Gastrocnemius medialis (tissue), 4 donors: ENCODE data around the gene RHEB.

ENCODE experiments used
- CTCF ChIP-seq, 5 experiments: fragments of 450-650 bp in 3 of 5; fragments of 200-600 bp in 2 of 5; sonication (generic) in 2 of 5; IDR thresholded peaks in 4 of 5; conservative IDR thresholded peaks in 1 of 5; 1 replicate in 4 of 5; 2 replicates in 1 of 5; pipeline ENCODE4 v1.5.1; 2016 to 2019; ENCODE audit warnings: antibody characterized with exemption in 5 of 5, mild to moderate bottlenecking in 3 of 5, moderate library complexity in 3 of 5
- POLR2A ChIP-seq, 2 donors: fragments of 450-650 bp; IDR thresholded peaks; one replicate each; pipeline ENCODE4 v1.6.1; 2017; ENCODE audit warnings: antibody characterized with exemption in 2 of 2, mild to moderate bottlenecking in 2 of 2, moderate library complexity in 2 of 2

DNA sequence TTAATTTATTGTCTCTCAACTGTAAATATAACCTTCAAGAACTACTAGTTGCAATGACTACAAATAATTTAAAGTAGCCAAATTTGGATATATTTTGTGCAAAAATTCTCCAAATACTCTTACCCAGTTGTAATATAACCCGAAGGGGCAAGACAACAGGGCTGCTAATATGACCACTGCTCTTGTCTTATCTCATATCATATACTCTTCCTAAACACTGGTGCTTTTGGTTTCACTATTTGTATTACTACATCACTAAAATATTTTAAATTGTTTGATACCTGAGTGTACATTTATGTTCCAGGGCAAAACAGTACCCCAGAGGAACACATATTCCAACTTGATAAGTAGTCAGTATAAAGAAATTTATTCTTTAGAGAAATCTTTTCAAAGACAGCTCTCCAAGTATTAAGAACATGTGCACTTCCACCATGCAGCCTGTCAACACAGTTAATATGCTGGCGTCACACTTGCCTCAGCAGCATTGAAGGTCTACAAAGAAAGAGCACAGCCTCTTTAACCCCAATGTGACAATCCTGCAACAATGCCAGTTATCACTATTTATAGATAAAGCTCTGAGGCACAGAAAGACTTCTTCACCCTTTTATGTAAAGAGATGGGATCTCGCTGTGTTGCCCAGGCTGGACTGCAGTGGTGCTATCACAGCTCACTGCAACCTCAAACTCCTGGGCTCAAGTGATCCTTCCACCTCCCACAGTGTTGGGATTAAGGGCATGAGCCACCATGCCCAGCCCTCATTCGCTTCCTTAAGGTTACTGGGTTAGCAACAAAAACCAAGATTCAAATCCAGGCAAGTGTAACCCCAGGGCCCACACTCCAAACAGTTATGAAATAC lies 37.8 kb downstream of the RHEB start:
- TF ChIP-seq POLR2A (IDR thresholded peaks at IDR 0.05) (no peak), CTCF (IDR thresholded peaks at IDR 0.05 in 4 of 5, conservative IDR thresholded peaks at IDR 0.05 in 1 of 5) (no peak)
